B cell (primary cell): Measurements from ENCODE around the gene CCNG2. TPM values are rescaled to one million over a fixed set of nuclear protein-coding genes. Genes with fewer than 3 reads are reported as not detected.

ENCODE experiments used
- ATAC-seq: fragments of 200-7000 bp; cut with Tn5 transposase; one replicate; pipeline ENCODE4 v1.10.0; 2021; ENCODE audit warnings: low read depth, mild to moderate bottlenecking, moderate number of reproducible peaks, moderate library complexity
- CTCF ChIA-PET: fragments of 350-600 bp; sonication (Branson Sonifier 250); formaldehyde crosslinking; loops from one replicate; lab custom pipeline; 2021; ENCODE audit warnings: antibody characterized with exemption, inconsistent platforms; lab: Charles Lee
- POLR2A ChIA-PET: fragments of 350-600 bp; sonication (Branson Sonifier 250); formaldehyde crosslinking; loops from one replicate; lab custom pipeline; 2021; ENCODE audit warnings: antibody characterized with exemption; lab: Charles Lee
- DNase-seq: peaks from one replicate; pipeline ENCODE4 v3.0.0; 2013
- H2AFZ ChIP-seq: 2 replicates; pipeline ENCODE4 v1.6.1; 2012; ENCODE audit warnings: mild to moderate bottlenecking, low read depth, low read length; ENCODE audit not compliant: insufficient read depth, poor library complexity, severe bottlenecking
- H3K27ac ChIP-seq, 2 donors: 1 replicate in 1 of 2; 2 replicates in 1 of 2; pipeline ENCODE4 v1.5.1; 2012 to 2013; ENCODE audit warnings: low read length in 2 of 2, mild to moderate bottlenecking in 2 of 2, moderate library complexity in 1 of 2
- H3K27me3 ChIP-seq, 4 experiments: fragments of 200-600 bp in 1 of 4; sonication (generic) in 1 of 4; replicated peaks in 1 of 4; 1 replicate in 2 of 4; 2 replicates in 2 of 4; pipeline versions ENCODE4 v1.6.1 to v1.7.0; 2013 to 2016; ENCODE audit warnings: low read length in 3 of 4, mild to moderate bottlenecking in 2 of 4, mixed read lengths in 1 of 4, moderate library complexity in 1 of 4; ENCODE audit not compliant: insufficient read depth in 4 of 4, control insufficient read depth in 3 of 4; ENCODE audit errors: control extremely low read depth in 1 of 4
- H3K36me3 ChIP-seq, 2 experiments: replicated peaks in 1 of 2; 1 replicate in 1 of 2; 2 replicates in 1 of 2; pipeline versions ENCODE4 v1.6.1 to v1.7.1; 2013; ENCODE audit warnings: low read length in 1 of 2; ENCODE audit not compliant: insufficient read depth in 2 of 2, control insufficient read depth in 1 of 2; ENCODE audit errors: control extremely low read depth in 1 of 2, extremely low read depth in 1 of 2
- H3K4me1 ChIP-seq, 2 donors: fragments of 200-600 bp in 1 of 2; sonication (generic) in 1 of 2; 1 replicate in 1 of 2; 2 replicates in 1 of 2; pipeline versions ENCODE4 v1.5.1 to v1.6.1; 2013 to 2017; ENCODE audit warnings: low read length in 2 of 2; ENCODE audit not compliant: control insufficient read depth in 2 of 2, insufficient read depth in 2 of 2
- H3K4me2 ChIP-seq: replicated peaks from 2 replicates; pipeline ENCODE3; 2012; ENCODE audit warnings: mild to moderate bottlenecking, low read depth, low read length; ENCODE audit not compliant: poor library complexity, severe bottlenecking
- H3K4me3 ChIP-seq, 5 experiments: fragments of 200-600 bp in 1 of 5; sonication (generic) in 1 of 5; 1 replicate in 3 of 5; 2 replicates in 2 of 5; pipeline versions ENCODE4 v1.5.1 to v1.7.0; 2011 to 2016; ENCODE audit warnings: low read length in 4 of 5, mild to moderate bottlenecking in 4 of 5, low read depth in 2 of 5, control low read depth in 1 of 5, moderate library complexity in 1 of 5; ENCODE audit not compliant: insufficient read depth in 1 of 5; ENCODE audit errors: control extremely low read depth in 1 of 5, extremely low read depth in 1 of 5
- H3K79me2 ChIP-seq: fragments of 200-600 bp; sonication (generic); one replicate; pipeline ENCODE4 v1.6.0; 2016; ENCODE audit warnings: low read length; ENCODE audit not compliant: control insufficient read depth, insufficient read depth
- H3K9ac ChIP-seq: fragments of 200-600 bp; sonication (generic); 2 replicates; pipeline ENCODE4 v1.6.1; 2017; ENCODE audit warnings: mild to moderate bottlenecking, low read length, moderate library complexity
- H3K9me3 ChIP-seq, 3 donors: one replicate each; pipeline versions ENCODE4 v1.6.1 to v1.7.1; 2013; ENCODE audit warnings: low read length in 2 of 3; ENCODE audit not compliant: control insufficient read depth in 2 of 3, insufficient read depth in 1 of 3; ENCODE audit errors: control extremely low read depth in 1 of 3
- H4K20me1 ChIP-seq: 2 replicates; pipeline ENCODE4 v1.6.0; 2012; ENCODE audit warnings: mild to moderate bottlenecking, low read length; ENCODE audit not compliant: insufficient read depth, control insufficient read depth, poor library complexity, severe bottlenecking
- H3K27ac Mint-ChIP-seq: one replicate; pipeline ENCODE4 v1.8.0; 2021; ENCODE audit warnings: mixed read lengths
- H3K27me3 Mint-ChIP-seq: one replicate; pipeline ENCODE4 v1.8.0; 2021; ENCODE audit warnings: mixed read lengths
- H3K4me1 Mint-ChIP-seq: one replicate; pipeline ENCODE4 v1.8.0; 2021; ENCODE audit warnings: mixed read lengths
- H3K4me3 Mint-ChIP-seq: one replicate; pipeline ENCODE4 v1.8.0; 2021; ENCODE audit warnings: mixed read lengths
- H3K9me3 Mint-ChIP-seq: one replicate; pipeline ENCODE4 v1.8.0; 2022; ENCODE audit warnings: mixed read lengths; ENCODE audit not compliant: insufficient read depth
- CTCF ChIP-seq: fragments of 200-600 bp; IDR thresholded peaks from one replicate; pipeline ENCODE4 v1.8.0; 2022; ENCODE audit warnings: antibody characterized with exemption, mild to moderate bottlenecking
- EZH2 ChIP-seq: IDR thresholded peaks from 2 replicates; pipeline ENCODE4 v1.6.1; 2012; ENCODE audit warnings: borderline replicate concordance, low read depth, mild to moderate bottlenecking, moderate library complexity, low read length; ENCODE audit not compliant: insufficient read depth, poor library complexity, severe bottlenecking
- WGBS: methylation state at CpG from one replicate; pipeline ENCODE4 v1.1.5; 2013; ENCODE audit warnings: missing lambda C conversion rate; ENCODE audit not compliant: insufficient coverage; 5-methylcytosine and 5-hydroxymethylcytosine counted together
- intact Hi-C: fragments of 100-400 bp; cut with micrococcal nuclease; formaldehyde crosslinking; loops from one replicate; pipeline ENCODE4 v1.10.0; 2022
- polyA plus RNA-seq: library from polyadenylated mRNA; depleted of rRNA; stranded (reverse); fragments of >200 nt; gene quantifications from 2 replicates; pipeline ENCODE4 v1.2.3, GENCODE V29; 2012
- total RNA-seq, 2 donors: library from RNA; stranded (reverse); fragments of 120-200 nt in 1 of 2; gene quantifications; 1 replicate in 1 of 2; 2 replicates in 1 of 2; pipeline versions ENCODE4 v1.2.3 to v1.2.4, GENCODE V29; 2013 to 2022

CCNG2 gene
- total and polyA plus RNA-seq, 2 donors (not counting 1 experiment from before 2014, with no cell fraction given) = 39.9 to 71.9 TPM

DNA sequence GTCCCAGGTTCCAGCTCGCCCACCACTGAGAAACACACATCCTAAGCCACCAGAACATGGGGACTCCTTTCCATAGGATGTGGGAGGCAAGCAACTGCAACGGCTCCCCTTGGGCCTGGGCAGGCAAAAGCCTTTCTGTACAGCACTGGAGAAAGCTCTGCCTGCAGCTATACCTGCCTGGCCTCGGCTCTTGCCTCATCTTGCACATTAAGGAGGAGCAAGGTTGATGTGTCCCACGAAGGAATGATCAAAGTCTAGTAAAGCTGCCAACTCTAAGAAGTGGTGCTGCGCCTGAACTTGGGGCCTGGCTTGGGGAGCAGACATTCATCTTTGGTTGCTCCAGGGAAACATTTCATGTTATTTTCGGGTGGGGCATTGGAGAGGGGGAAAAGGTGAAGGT, 19.6 kb downstream of the CCNG2 start:
- no peak for TF ChIP-seq EZH2
- TF ChIP-seq CTCF = no peak
- ATAC-seq (no peak), DNase-seq (no peak)
- intact Hi-C loops = no loop called here
- no peak overlapping the region for H3K27ac ChIP-seq
- 96% methylated on average over 5 of the region's 6 CpGs for WGBS
- peaks cover 0 to 2% of the 10 kb centered on the region in 2 experiments for H3K36me3 ChIP-seq
- H2AFZ ChIP-seq = no peak overlapping the region
- Mint-ChIP-seq H3K4me3 (no peak overlapping the region), H3K9me3 (no peaks in the 10 kb centered on the region), H3K27ac (no peak overlapping the region), H3K4me1 (no peaks in the 10 kb centered on the region), H3K27me3 (no peaks in the 10 kb centered on the region)
- H3K27me3 ChIP-seq = no peaks in the 10 kb centered on the region
- ChIA-PET CTCF (interaction anchor here (1.2 kb wide), 1 partner anchor 27 kb away, joined by 4 read pairs; no protein-coding TSS in a partner anchor), POLR2A (interaction anchor here (0.5 kb wide), 1 partner anchor 276 kb away, joined by 3 read pairs; no protein-coding TSS in a partner anchor)
- H4K20me1 ChIP-seq = no peaks in the 10 kb centered on the region
- H3K9me3 ChIP-seq = no peaks in the 10 kb centered on the region
- H3K4me1 ChIP-seq = no peaks in the 10 kb centered on the region
- H3K4me3 ChIP-seq = no peak overlapping the region
- H3K79me2 ChIP-seq = no peaks in the 10 kb centered on the region
- H3K9ac ChIP-seq = no peak overlapping the region
- H3K4me2 ChIP-seq = no peak overlapping the region

GRCh38 chr4:77177199-77177598, 20.2 kb downstream of the CCNG2 start:
- Histone ChIP-seq H2AFZ (no peak overlapping the region), H3K9me3 (no peaks in the 10 kb centered on the region), H3K36me3 (no peaks in the 10 kb centered on the region), H3K27me3 (no peaks in the 10 kb centered on the region), H4K20me1 (no peaks in the 10 kb centered on the region), H3K9ac (no peak overlapping the region), H3K27ac (no peak overlapping the region), H3K4me3 (no peak overlapping the region), H3K4me1 (no peaks in the 10 kb centered on the region), H3K79me2 (no peaks in the 10 kb centered on the region), H3K4me2 (no peak overlapping the region)
- ATAC-seq = no peak
- CTCF ChIA-PET = interaction anchor here (1.2 kb wide), 1 partner anchor 27 kb away, joined by 4 read pairs; no protein-coding TSS in a partner anchor
- Mint-ChIP-seq H3K27ac (no peak overlapping the region), H3K9me3 (no peaks in the 10 kb centered on the region), H3K27me3 (no peaks in the 10 kb centered on the region), H3K4me1 (no peaks in the 10 kb centered on the region), H3K4me3 (no peak overlapping the region)
- WGBS = 0% methylated on average over 1 of the region's 3 CpGs
- intact Hi-C loops = no loop called here
- DNase-seq = no peak
- POLR2A ChIA-PET = interaction anchor here (0.5 kb wide), 1 partner anchor 276 kb away, joined by 3 read pairs; no protein-coding TSS in a partner anchor
- TF ChIP-seq EZH2 (no peak), CTCF (no peak)
